Esophagus muscularis mucosa (tissue), 4 donors: Measurements from ENCODE around the gene SERPINH1. TPM values are rescaled to one million over a fixed set of nuclear protein-coding genes. Genes with fewer than 3 reads are reported as not detected.

Source experiments
- DNase-seq: peaks from one replicate; pipeline ENCODE4 v3.0.0-alpha.2; 2017; ENCODE audit errors: extremely low spot score
- H3K27ac ChIP-seq, 4 donors: fragments of 200-600 bp; sonication (generic); replicated peaks in 1 of 4; 1 replicate in 3 of 4; 2 replicates in 1 of 4; pipeline ENCODE4 v1.5.1; 2016 to 2019; ENCODE audit warnings: mild to moderate bottlenecking in 1 of 4
- H3K27me3 ChIP-seq, 4 donors: fragments of 200-600 bp; sonication (generic); one replicate each; pipeline versions ENCODE4 v1.5.1 to v1.6.0; 2016 to 2019
- H3K36me3 ChIP-seq, 4 donors: fragments of 200-600 bp; sonication (generic); one replicate each; pipeline ENCODE4 v1.5.1; 2016 to 2019
- H3K4me1 ChIP-seq, 4 donors: fragments of 200-600 bp; sonication (generic); one replicate each; pipeline ENCODE4 v1.5.1; 2016 to 2019
- H3K4me3 ChIP-seq, 4 donors: fragments of 200-600 bp; sonication (generic); 1 replicate in 2 of 4; 2 replicates in 2 of 4; pipeline ENCODE4 v1.5.1; 2016 to 2019; ENCODE audit warnings: mild to moderate bottlenecking in 4 of 4, moderate library complexity in 1 of 4
- H3K9me3 ChIP-seq, 4 donors: fragments of 200-600 bp; sonication (generic); 1 replicate in 3 of 4; 2 replicates in 1 of 4; pipeline ENCODE4 v1.5.1; 2016 to 2019
- CTCF ChIP-seq, 3 experiments: fragments of 200-600 bp in 2 of 3; fragments of 450-650 bp in 1 of 3; sonication (generic) in 2 of 3; IDR thresholded peaks; one replicate each; pipeline ENCODE4 v1.5.1; 2017 to 2019; ENCODE audit warnings: antibody characterized with exemption in 3 of 3, mild to moderate bottlenecking in 2 of 3, moderate library complexity in 1 of 3
- EP300 ChIP-seq: sonication (generic); formaldehyde crosslinking; IDR thresholded peaks from one replicate; pipeline ENCODE4 v1.6.1; 2017; ENCODE audit warnings: antibody characterized with exemption
- POLR2A ChIP-seq: fragments of 450-650 bp; IDR thresholded peaks from one replicate; pipeline ENCODE4 v1.6.1; 2017; ENCODE audit warnings: antibody characterized with exemption, moderate library complexity, mild to moderate bottlenecking, low read depth
- POLR2AphosphoS5 ChIP-seq, 2 donors: sonication (generic); formaldehyde crosslinking; IDR thresholded peaks; one replicate each; pipeline ENCODE4 v1.6.1; 2017; ENCODE audit warnings: antibody characterized with exemption in 2 of 2
- WGBS: methylation state at CpG from one replicate; pipeline ENCODE4 v1.1.5; 2018; 5-methylcytosine and 5-hydroxymethylcytosine counted together
- intact Hi-C: fragments of 100-400 bp; cut with DNase I; formaldehyde crosslinking; loops from one replicate; pipeline ENCODE4 v1.15.1; 2023
- total RNA-seq, 4 donors: library from RNA; depleted of rRNA; stranded (reverse); fragments of >200 nt; gene quantifications; one replicate each; pipeline versions ENCODE4 v1.1.0 to v1.2.1, GENCODE V29; 2016

SERPINH1 gene
- total RNA-seq, 4 donors from 2014 or later = 162 to 270 (median 219) TPM

GRCh38 chr11:75591966-75592365, 29.9 kb downstream of the SERPINH1 start:
- 79% methylated on average over 6 of the region's 6 CpGs for WGBS
- H3K36me3 ChIP-seq = no peaks in the 10 kb centered on the region
- no peak overlapping the region for H3K4me3 ChIP-seq
- no peaks in the 10 kb centered on the region for H3K9me3 ChIP-seq
- intact Hi-C loops = no loop called here
- no peak overlapping the region for H3K27ac ChIP-seq
- no peaks in the 10 kb centered on the region for H3K27me3 ChIP-seq
- no peak for DNase-seq
- TF ChIP-seq CTCF (IDR thresholded peaks at IDR 0.05) (no peak), POLR2A (no peak), POLR2AphosphoS5 (IDR thresholded peaks at IDR 0.05) (no peak), EP300 (no peak)
- peaks cover 0 to 30% (median 26%) of the 10 kb centered on the region in 4 donors for H3K4me1 ChIP-seq

GRCh38 chr11:75592715-75593114, 30.7 kb downstream of the SERPINH1 start:
- H3K4me1 ChIP-seq = peaks cover 0 to 30% (median 26%) of the 10 kb centered on the region in 4 donors
- no peak overlapping the region for H3K4me3 ChIP-seq
- no peak overlapping the region for H3K27ac ChIP-seq
- H3K9me3 ChIP-seq = no peaks in the 10 kb centered on the region
- H3K27me3 ChIP-seq = no peaks in the 10 kb centered on the region
- 78% methylated on average over 2 of the region's 2 CpGs for WGBS
- no peak for DNase-seq
- H3K36me3 ChIP-seq = no peaks in the 10 kb centered on the region
- no peak for TF ChIP-seq POLR2A
- no peak for TF ChIP-seq EP300
- TF ChIP-seq CTCF (IDR thresholded peaks at IDR 0.05) = no peak
- TF ChIP-seq POLR2AphosphoS5 (IDR thresholded peaks at IDR 0.05) = no peak
- intact Hi-C loops = no loop called here

GRCh38 chr11:75593286-75593915, 31.3 kb downstream of the SERPINH1 start:
- WGBS = 49% methylated on average over 2 of the region's 2 CpGs
- peak overlapping the region in 2 of 4 donors; percentile 34 to 40 for H3K27ac ChIP-seq
- peaks cover 0 to 30% (median 30%) of the 10 kb centered on the region in 4 donors for H3K4me1 ChIP-seq

GRCh38 chr11:75594211-75594610, 32.2 kb downstream of the SERPINH1 start:
- DNase-seq = no peak
- WGBS = 45% methylated on average over 6 of the region's 6 CpGs
- intact Hi-C loops = no loop called here
- H3K27me3 ChIP-seq = no peaks in the 10 kb centered on the region
- H3K9me3 ChIP-seq = no peaks in the 10 kb centered on the region
- TF ChIP-seq POLR2A = no peak
- no peak for TF ChIP-seq EP300
- TF ChIP-seq CTCF (IDR thresholded peaks at IDR 0.05) = no peak
- TF ChIP-seq POLR2AphosphoS5 (IDR thresholded peaks at IDR 0.05) = no peak
- H3K4me3 ChIP-seq = no peak overlapping the region
- H3K4me1 ChIP-seq = peaks cover 0 to 31% (median 30%) of the 10 kb centered on the region in 4 donors
- H3K36me3 ChIP-seq = no peaks in the 10 kb centered on the region
- peak overlapping the region in 2 of 4 donors; percentile 34 to 40 for H3K27ac ChIP-seq

More at GRCh38 chr11:75593286-75593915, 31.3 kb downstream of the SERPINH1 start:
- DNase-seq = no peak
- Histone ChIP-seq H3K36me3 (no peaks in the 10 kb centered on the region), H3K27me3 (no peaks in the 10 kb centered on the region), H3K9me3 (no peaks in the 10 kb centered on the region), H3K4me3 (no peak overlapping the region)
- intact Hi-C loops = no loop called here
- TF ChIP-seq POLR2A = no peak
- no peak for TF ChIP-seq CTCF (IDR thresholded peaks at IDR 0.05)
- TF ChIP-seq POLR2AphosphoS5 (IDR thresholded peaks at IDR 0.05) = no peak
- no peak for TF ChIP-seq EP300
